GM21529 (cell line): ENCODE results near the gene PSMD11.
A peak's percentile ranks its signal among the peaks of the same experiment; 100 is the strongest.

Experiments used
- ATAC-seq: cut with Tn5 transposase; IDR thresholded peaks from one replicate; pipeline ENCODE4 v1.9.1; 2021; ENCODE audit not compliant: unreplicated experiment

Gene PSMD11

GRCh38 chr17:32464374-32464773 is 20.1 kb downstream of the PSMD11 start:
- no peak for ATAC-seq

- no peak for ATAC-seq
Measured at GRCh38 chr17:32467949-32468348, 23.6 kb downstream of the PSMD11 start.

DNA sequence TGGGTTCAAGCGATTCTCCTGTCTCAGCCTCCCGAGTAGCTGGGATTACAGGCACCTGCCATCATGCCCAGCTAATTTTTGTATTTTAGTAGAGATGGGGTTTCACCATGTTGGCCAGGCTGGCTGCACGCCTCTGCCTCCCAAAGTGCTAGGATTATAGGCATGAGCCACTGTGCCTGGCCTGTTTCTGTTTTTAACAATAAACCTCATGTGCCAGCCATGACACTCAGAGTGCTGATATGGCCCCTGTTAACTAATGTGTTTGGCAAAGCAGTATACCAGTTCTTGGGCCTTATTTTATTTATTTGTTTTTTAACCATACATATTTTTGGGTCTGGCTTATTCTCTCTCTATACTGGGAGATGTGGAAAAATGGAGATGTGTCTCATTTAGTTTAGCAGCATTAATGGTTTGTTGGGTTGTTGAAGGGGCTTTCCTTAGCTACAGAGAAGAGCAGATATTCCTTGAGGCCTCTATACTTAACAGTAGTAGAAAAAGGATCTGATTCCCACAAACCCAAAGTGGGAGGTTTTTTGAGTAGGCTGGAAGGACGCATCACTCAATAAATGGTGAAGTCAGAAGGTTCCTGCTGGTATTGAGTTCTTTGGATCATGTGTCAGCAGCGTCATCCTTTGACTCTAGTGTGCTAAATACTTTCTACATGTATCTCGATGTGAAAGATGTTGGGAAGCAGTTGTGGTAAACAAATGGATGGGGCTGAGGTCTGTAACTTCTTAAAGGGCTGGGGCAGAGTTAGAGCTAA is 26.3 kb downstream of the PSMD11 start:
- no peak for ATAC-seq

DNA sequence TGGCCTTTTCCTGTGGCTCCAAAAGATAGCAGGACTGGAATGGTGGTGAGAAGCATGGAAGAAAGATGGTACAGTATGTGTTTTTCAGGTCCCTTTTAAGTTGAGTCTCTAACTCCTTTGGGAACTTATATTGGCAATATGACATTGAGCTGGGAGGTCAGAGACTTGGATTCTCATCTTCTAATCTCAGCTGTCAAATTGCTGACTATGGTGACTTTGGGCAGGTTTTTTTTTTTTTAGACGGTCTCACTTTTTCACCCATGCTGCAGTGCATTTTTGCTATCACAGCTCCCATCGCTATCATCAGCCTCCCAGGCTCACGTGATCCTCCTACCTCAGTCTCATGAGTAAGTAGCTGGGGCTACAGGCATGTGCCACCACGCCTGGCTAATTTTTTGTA is 27.3 kb downstream of the PSMD11 start:
- ATAC-seq, result no peak

DNA sequence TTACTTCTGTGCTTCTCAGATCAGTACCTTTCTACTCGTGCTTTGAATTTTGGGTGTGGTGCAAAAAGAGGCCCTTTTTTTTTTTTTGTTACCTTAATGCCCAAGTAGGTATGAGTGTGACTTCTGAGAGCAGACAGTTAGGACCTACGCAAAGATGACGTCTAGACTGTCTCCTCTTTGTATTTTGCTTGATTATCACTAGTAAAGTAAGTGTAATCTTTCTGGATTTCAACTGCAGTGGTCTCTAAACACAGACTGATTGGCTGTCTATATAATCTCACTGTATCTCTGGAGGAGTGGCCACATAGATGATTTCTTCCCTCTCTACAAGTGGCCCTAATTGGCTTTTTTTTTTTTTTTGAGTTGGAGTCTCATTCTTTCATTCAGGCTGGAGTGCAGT is 30.9 kb downstream of the PSMD11 start:
- ATAC-seq, result no peak

GRCh38 chr17:32477220-32477619 is 32.9 kb downstream of the PSMD11 start:
- no peak for ATAC-seq

DNA sequence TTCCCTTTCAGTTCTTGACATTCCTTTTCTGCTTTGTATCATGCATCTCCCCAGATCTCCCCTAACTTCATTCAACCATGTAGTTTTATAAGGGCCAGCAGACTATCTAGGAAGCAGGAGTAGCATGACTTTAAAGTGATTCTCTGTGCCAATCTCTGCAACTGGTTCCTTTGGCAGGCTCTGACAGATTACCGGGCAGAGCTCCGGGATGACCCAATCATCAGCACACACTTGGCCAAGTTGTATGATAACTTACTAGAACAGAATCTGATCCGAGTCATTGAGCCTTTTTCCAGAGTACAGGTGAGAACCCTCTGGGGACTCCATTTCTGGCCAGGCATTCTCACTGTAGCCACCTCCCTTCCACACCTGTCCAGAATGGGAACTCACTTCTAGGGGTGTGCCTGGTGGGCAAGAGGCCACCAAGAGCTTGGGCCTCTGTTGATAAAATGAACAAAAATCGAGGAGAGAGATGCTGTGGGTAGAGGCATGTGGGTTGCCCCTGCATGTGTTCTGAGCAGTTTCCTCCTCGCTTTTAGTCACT is 34.8 kb downstream of the PSMD11 start:
- no peak for ATAC-seq

- ATAC-seq, result no peak
Measured at GRCh38 chr17:32481193-32481592, 36.9 kb downstream of the PSMD11 start.

DNA sequence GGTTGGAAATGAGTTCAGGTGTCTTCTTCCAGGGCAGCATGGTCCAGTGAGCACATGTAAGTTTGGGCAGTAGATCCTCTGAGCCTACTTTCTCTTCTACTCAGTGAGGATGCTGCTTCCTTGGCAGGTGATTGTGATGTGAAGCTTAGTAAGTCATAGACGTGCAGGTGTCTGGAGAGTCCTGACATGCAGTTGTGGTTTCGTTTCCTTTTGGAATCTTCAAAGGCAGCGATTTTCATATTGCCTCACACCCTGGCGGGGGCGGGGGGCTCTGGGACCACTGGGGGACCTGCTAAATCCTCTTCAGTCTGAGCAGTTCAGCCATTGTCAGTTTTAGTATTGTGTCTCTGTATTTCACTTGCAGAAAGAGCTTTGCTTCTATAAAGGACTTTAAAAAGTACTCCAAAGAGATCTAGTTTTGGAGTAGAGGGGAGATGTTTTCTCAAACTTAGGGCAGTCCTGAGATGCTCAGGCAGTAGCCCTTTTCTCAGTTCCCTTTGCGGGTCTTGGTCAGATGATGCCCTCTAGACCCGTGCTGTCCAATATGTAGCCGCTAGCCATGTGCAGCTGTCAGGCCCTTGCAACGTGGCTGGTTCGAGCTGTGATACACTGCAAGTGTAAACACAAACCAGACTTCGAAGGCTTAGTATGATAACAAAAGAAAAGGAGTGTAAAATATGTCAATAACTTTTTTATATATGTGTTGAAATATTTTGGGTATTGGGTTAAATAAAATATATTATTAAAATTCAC is 38.4 kb downstream of the PSMD11 start:
- ATAC-seq, result no peak

GRCh38 chr17:32483451-32484019 is 39.2 kb downstream of the PSMD11 start:
- peak; percentile 29 for ATAC-seq

- no peak for ATAC-seq
Measured at GRCh38 chr17:32484041-32484461, 39.7 kb downstream of the PSMD11 start.

DNA sequence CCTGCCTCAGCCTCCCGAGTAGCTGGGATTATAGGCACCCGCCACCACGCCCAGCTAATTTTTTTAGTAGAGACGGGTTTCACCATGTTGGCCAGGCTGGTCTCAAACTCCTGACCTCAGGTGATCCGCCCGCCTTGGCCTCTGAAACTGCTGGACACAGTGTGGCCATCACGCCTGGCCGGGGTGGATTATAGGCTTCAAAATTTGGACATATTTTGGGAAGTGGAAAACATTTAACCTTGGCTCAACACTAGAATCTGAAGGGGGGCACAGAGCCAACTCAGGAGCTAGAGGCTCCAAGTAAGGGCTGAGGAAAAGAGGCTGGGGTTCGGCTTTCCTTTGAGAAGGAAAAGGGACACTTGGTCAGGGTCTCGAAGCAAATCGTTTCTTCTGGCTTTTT is 40.3 kb downstream of the PSMD11 start:
- no peak for ATAC-seq

GRCh38 chr17:32485261-32486110 is 41.2 kb downstream of the PSMD11 start:
- ATAC-seq, result no peak

DNA sequence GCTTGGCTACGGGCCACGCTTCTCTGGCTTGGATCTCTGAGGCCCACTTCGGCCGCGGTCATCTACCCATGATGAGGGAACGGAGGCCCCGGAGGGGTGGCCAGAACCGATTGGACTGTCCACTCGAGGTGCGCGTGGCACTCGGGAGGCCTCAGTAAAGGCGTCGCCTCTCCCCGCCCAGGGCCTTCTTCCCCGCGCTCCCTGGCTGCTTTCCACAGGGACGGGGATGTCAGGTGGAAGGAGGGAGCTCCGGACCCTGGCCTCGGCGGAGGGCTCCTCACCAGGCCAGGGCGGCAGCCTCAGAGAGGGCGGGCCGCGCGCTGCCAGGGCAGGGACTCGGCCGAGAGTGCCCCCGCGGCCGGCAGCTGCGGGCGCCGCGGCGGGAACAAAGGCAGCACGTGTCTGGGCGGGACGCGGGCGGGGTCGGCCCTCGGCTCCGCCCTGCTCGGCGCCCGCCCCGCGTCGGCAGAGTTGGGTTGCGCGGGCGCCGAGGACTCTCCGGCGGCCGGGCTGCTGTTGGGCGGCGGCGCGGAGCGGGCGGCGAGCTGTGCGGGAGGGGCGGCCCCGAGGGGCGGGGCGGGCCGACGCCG is 41.9 kb downstream of the PSMD11 start:
- ATAC-seq, result peak; percentile 45

DNA sequence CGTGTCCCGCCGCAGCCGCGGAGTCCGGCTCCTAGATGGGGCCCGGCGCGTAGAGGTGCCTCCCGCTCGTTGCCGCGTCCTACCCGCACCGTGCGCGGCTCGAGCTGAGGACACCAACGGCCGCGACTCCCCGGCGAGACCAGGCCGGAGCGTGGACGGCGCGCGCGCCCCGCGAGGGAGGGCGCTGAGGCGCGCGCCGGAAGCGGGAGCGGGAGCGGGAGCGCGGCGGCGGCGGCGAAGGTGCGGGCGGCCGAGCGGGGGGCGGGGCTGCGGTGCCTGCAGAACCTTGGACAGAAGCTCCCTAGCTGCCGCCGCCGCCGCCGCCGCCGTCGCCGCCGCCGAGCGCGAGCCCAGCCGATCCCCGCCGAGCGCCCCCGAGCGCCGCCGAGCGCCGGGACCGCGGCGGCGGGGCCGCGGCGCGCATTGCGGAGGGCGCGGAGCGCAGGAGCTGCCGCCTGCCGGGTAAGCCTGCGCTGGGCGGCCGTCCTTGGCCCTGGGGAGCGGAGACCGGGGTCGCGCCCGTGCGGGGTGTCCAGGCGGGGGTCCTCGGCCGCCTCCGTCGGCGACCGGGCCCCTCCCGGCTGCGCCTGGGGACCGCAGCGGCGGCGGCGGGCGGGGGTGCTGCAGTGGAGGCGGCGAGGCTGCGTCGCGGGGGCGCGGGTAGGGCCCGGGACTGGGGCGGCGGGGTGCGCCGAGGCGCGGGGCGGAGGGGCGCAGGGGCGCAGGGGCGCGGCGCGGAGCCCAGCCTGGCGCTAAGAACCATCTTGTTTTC is 42.6 kb downstream of the PSMD11 start, which contains the start of gene CDK5R1:
TSS of gene CDK5R1 (plus strand) at position 293 of the 772 bp plus-strand sequence. CDS start 628 bp downstream, outside the sequence.
- peak; percentile 44 for ATAC-seq

DNA sequence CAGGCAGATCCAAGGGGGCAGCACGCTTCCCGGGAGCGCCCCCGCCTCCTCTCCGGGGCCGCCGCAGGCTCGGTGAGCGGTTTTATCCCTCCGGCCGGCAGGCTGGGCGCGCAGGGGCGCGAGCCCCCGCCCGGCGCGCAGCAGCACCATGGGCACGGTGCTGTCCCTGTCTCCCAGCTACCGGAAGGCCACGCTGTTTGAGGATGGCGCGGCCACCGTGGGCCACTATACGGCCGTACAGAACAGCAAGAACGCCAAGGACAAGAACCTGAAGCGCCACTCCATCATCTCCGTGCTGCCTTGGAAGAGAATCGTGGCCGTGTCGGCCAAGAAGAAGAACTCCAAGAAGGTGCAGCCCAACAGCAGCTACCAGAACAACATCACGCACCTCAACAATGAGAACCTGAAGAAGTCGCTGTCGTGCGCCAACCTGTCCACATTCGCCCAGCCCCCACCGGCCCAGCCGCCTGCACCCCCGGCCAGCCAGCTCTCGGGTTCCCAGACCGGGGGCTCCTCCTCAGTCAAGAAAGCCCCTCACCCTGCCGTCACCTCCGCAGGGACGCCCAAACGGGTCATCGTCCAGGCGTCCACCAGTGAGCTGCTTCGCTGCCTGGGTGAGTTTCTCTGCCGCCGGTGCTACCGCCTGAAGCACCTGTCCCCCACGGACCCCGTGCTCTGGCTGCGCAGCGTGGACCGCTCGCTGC is 43.3 kb downstream of the PSMD11 start:
- ATAC-seq, result no peak

DNA sequence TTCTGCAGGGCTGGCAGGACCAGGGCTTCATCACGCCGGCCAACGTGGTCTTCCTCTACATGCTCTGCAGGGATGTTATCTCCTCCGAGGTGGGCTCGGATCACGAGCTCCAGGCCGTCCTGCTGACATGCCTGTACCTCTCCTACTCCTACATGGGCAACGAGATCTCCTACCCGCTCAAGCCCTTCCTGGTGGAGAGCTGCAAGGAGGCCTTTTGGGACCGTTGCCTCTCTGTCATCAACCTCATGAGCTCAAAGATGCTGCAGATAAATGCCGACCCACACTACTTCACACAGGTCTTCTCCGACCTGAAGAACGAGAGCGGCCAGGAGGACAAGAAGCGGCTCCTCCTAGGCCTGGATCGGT is 43.9 kb downstream of the PSMD11 start:
- ATAC-seq, result no peak

GRCh38 chr17:32488604-32489180 is 44.4 kb downstream of the PSMD11 start:
- no peak for ATAC-seq
